Left forelimb (tissue), 1 donor: ENCODE data around the gene CALN1.

Experiments used
- DNase-seq: peaks from one replicate; pipeline ENCODE4 v3.0.0-alpha.2; 2018; ENCODE audit warnings: low spot score

The CALN1 gene

DNA sequence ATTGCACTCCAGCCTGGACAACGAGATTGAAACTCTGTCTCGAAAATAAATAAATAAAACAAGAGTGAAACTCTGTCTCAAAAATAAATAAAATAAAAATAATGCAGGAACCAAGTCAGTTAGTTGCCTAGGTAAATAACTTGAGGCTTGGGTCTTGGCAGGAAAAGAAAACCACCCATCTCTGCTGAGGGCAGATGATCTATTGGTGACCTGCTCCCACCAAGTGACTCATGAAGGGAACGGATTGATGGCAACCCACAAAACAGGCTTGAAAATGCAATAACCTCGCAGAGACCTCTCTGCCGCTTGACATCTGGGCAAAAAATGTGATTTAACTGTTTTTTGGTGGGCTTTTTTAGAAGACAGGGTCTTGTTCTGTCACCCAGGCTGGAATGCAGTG, 86.6 kb downstream of the CALN1 start:
- DNase-seq, result no peak

DNA sequence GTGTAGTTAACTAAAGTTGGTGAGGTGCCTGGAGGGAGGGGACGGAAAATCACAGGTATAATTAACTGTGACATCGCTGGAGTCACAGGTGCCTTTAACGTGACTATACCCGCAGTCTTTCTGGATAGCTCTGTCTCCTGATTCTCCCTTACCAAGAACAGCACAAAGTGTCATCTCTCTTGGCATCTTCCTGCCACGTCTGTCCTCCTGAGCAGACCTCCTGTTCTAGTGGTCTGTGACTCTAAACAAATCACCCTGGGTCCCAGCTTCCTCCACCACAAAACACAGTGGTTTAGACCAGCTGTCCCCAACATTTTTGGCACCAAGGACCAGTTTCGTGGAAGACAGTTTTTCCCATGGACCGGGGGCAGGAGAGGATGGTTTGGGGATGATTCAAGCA, 90.5 kb downstream of the CALN1 start:
- DNase-seq, result no peak

DNA sequence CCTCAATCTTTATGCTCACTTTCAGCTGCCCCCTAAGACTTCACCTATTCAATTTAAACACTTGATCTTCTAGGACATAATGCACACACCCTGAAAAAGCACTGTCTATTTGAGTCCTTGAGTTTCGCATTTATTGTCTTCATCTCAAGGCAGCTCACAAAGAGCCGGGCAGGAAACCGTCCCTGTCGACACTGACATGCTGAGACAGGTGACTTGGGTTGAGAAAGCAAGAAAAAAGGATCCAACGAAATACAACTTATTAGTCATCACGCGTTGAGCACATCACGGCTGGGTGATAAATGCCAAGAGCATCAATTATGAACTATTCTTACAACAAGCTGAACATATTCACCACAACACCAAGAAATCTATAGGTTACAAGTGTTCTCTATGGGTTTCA, 91.1 kb downstream of the CALN1 start:
- DNase-seq, result no peak

DNA sequence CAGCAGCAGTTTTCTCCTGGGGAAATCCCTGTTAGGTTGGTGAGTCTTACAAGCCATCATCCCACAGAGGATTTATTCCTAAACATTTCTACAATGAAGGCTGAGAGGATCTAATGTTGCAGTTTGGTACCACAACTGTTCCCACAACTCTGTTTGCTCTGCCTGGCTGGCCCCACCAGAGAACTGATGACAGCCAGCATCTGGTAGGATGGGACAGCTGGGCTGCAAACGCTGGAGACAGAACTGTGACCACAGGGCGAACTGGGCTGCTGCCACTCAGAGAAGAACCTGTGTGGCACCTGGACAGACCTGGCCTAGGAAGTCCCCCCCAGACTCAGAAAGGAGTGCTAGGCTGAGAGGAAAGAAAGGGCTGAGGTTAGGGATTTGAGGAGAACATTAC, 94.8 kb downstream of the CALN1 start:
- no peak for DNase-seq

DNA sequence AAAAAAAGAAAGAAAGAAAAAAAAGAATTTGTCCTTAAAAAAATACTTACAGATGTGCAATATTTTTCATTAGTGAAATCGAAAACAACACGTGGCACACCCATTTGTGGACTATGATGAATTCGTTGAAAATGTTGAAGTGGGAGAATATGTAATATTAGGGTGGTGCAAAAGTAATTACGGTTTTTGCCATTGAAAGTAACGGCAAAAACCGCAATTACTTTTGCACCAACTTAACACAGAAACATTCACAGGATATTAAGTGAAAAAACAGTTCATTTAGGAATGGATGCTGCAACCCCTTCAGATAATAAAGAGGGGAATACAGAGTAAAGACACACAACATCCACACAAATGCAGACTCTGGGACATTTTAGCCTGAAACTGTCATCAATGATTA, 96.0 kb downstream of the CALN1 start:
- DNase-seq, result no peak

DNA sequence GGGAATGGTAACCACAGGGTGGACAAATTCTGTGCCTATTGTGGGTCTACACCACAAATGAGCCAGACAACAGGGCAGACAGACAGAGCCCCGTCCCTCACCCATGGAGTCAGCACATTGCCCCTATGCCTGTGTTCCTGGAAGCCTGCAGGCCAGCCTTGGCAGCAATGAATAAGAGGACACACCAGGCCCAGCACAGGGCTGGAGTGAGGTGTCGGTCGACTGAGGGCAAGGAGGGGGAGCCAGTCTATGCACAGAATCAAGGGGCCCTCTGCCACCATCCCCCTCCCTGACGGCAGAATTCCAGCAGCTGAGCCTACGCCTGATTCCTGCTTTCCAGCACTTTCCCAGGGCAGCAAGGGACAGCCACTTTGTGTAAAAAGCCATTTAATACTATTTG, 98.2 kb downstream of the CALN1 start:
- DNase-seq, result no peak

DNA sequence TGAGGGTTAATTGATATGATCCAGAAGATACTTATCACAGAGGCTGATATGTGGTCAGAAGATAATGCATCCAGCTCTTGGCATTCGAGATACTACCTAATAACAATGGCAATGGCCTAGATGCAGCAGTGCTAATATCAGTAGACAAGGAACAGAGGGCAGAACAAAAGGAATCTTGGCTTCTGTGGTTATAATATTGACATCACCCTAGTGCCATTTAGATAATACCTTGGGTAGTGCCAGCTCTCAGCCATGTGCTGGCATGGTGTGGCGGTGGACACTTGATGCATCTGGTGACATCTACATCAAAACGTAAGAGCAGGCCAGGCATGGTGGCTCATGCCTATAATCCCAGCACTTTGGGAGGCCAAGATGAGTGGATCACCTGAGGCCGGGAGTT, 101.8 kb downstream of the CALN1 start:
- no peak for DNase-seq

DNA sequence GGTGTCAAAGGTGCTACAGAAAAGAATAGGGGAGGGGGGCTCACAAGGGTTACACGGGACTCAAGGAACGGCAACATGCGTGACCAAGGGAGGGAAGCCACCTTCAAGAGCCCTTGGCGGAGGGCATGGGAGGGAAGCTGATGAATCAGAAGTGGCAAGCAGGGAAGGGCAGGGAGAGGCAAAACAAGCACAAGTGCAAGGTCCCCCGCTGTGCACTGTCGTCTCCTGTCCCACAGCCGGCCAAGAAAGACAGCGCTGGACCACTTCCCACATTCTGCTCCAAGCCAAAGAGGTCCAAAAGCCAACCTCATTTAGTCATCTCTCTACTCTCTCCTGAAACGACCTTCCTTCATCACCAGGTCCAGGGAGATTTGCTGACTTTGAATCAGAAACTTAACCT, 102.7 kb downstream of the CALN1 start:
- no peak for DNase-seq

DNA sequence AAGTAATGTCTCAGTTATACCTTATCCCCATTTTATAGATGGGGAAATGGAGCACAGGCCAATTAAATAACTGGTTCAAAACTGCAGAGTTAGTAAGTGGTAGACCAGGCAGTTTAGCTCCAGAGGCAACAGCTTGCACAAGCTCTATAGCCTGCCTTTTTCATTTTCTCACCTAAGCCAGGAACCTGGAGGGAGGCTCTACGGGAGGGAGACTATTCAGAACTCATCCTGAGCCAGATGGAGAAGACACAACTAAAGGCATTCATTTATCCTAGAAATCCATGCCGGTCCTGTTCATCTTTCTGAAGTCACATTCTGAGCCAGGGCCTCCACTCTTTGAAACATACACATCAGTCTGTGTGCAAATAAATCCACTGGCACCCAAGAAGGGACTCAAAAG, 103.2 kb downstream of the CALN1 start:
- no peak for DNase-seq

DNA sequence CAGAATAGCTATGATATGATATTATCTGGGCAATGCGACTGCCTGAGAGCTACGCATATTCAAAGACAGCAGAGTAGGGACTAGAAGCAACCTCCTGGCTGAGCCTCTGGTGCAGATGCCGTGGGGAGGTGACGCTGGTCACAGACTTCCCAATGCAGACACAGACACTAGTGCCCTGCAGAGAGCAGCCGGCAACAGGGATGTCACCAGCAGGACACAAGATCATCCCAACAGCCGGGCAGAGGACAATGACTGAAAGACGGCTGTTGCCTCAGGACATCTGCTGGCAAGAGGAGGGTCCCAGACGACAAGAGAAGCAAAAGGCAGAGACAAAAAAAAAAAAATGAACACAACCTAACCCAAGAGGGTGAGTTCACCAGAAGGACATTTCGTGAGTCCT, 104.6 kb downstream of the CALN1 start:
- DNase-seq, result no peak

DNA sequence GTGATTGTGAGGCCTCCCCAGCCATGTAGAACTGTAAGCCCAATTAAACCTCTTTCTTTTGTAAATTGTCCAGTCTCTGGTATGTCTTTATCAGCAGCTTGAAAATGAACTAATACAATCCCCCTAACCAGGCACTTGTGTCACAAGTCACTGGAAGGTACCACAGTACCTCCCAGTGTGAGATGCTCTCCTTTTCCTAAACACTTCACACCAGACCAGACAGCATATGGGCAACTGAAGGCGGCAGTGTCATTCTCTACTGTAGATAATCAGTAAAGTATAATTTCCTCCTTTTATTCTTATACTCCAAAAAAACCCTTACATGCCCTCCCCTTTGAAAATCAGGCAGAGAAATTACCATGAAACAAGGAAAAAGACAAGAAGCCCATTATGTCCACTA, 113.2 kb downstream of the CALN1 start:
- no peak for DNase-seq

DNA sequence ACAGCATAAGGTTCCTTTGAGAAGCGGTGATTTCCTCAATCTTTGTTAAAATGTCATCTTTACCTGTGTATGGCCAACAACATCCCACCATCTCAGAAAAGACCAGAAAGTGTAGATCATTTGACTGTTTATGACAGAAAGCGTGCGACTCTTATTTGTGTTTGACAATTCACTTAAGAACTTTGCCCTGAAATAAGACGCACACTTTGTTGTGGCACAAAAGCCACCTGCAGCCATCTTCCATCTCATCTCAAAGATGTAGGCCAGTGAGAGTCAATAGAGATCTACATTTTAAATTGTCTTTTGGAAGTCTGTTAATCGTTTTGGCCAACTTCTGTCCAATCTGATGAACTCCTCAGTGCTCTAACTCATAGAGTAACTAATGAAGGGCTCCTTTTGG, 114.0 kb downstream of the CALN1 start:
- DNase-seq, result no peak

DNA sequence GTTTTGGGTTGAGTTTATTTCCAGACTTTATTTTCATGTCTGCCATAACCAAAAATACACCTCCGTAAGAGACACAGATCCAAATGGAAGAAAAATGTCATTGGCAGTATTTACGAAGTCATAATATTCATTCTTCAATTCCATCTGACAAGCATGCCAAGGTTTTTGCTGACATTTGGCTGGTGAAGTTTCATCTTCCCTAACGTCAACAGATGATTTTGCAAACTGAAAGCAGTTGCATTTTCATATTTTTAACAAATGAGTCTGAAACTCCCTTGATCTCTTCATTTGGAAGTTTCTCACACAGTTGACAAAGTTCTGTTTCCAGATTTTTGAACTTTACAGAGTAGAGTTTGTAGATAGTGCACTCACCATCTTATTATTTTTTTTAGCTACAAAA, 114.5 kb downstream of the CALN1 start:
- DNase-seq, result no peak

DNA sequence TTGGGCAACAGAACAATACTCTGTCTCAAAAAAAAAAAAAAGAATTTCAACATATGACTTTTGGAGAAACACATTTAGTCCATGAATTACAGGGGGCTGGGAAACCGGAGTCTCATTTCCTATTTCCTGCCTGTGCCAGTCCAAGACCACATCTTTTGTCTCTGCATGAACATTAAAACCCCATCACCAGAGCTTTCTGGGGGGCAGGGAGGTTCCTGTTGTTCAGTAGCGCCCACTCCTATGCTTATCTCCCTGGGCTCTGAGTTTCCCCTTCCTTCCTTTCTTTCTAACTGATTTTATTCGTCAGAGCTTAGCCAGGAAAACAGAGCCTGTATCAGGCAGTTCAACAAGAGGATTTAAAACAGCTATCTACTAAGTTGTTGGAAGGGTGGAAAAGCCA, 119.3 kb downstream of the CALN1 start:
- no peak for DNase-seq

DNA sequence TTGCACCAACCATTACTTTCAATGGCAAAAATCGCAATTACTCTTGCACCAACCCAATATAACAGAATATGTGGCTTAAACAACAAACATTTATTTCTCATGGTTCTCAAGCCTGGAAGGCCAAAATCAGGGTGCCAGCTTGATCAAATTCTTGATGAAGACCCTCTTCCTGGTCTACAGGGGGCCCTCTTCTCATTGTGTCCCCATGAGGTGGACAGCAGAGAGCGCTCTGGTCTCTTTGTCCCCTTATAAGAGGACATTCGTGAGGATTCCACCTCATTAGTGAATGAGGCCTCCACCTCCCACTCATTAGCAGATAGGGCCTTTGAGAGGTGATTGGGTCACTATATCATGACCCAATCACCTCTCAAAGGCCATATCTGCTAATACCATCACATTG, 120.0 kb downstream of the CALN1 start:
- no peak for DNase-seq

DNA sequence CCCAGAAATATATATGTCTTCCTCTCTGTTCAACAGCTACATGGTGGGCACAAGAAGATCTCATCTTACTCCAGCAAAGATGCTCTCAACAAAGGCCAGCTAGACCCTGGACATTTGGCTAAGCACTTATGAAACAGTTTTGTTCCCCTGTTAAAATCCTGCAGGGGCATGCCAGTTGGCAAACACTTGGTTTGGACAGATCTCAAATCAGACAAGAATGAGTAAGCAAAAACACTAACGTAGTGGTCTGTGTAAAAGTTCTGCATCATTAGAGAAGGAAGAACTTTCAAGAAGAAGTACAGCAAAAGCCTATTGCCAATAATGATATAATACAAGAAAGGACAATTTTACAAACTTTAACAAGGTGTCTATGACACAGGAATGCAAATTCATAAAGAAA, 125.6 kb downstream of the CALN1 start:
- no peak for DNase-seq

DNA sequence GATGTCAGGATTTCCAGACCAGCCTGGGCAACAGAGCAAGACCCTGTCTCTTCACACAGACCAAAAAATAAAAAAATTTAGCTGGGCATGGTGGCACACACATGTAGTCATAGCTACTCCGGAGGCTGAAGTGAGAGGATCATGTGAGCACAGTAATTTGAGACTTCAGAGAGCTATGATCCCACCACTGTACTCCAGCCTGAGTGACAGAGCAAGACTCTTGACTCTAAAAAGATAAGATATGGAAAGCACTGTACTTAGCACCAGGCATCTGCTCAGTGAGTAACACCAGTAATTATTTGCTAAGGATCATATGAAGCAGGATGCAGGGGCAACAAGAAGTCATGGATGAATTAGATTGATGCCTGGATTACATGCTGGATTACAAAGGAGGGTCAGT, 128.8 kb downstream of the CALN1 start:
- no peak for DNase-seq

DNA sequence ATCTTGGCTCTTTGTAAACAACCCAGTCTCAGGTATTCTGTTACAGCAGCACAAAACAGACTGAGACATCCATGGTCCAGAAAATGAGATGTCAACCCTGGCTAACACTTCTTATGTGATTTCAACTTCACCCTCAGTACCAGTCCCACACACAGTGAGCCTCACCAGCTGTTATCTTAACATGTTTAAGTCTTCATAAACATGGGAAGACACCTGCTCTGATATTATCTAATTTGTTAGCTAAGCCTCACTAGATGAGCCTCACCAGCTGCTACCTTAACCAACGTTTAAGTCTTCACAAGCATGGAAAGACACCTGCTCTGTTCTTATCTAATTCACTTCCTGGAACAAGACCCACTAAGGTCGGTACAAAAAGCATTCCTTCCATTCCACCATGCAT, 130.8 kb downstream of the CALN1 start:
- no peak for DNase-seq

DNA sequence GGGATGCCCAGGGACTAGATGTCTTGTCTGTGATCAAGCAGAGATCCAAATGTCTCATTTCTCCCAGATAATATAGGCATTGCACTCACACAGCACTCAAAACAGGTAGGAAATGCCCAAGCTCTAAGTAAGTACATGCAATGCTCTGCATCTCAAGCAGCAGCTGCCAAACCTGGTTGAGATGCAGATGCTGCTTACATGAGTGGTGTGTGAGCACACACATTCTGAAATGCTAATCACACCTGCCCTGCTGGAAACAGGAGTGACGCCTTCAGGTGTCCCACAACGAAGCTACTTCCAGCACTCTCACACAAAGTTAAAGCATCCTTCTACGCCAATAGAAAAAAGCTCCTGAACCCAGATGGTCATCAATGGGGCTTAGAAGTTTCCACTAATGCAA, 132.9 kb downstream of the CALN1 start:
- DNase-seq, result no peak

DNA sequence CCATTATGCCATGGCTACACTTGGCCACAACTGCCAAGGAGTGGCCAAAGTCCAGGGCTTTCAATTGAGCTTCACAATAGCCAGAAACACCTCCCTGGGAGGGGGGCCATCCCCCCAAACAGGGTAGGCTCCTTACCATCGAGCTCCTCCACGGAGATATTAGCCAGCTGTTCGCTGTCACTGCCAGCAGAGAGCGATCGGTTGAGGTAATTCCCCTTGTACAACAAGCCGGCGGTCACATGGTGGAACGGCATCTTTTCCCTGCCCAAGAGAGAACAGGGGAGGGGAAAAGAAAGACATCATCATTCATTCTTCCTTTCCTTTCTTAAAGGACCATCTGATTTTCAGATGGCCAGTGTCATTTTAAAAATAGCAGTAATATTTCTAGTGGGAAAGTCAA, 133.6 kb downstream of the CALN1 start:
- no peak for DNase-seq

DNA sequence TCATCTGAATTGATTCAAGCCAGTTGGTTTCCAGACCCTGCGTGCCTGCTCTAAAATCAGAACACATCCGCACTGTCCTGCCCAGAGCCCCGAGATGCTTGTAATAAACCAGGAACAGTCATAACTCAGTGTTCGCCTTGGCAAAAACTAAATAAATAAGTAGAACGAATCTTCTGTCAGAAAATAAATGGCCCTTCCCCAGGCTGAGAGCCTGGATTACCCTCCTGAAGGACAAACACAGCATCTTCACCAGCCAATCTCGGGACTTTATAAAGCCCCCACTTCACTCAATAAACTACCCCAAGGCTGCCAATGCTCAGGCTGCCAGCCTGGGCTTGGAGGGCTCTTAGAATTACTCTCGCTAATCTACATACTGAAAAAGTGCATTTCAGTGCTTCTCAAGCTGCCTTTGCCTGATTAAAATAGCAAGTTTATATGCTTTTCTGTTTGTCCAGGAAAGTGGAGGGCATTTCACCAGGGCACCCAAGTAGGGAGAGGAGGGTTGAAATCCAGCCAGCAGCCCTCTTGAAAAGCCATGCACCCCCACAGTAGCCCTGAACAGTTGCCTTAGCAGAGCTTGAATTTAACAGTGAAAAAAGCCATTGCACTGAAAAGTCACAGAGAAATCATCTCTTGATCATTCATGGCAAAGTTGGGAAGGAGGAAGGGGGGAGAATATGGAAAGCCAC, 136.6 kb downstream of the CALN1 start:
- no peak for DNase-seq

DNA sequence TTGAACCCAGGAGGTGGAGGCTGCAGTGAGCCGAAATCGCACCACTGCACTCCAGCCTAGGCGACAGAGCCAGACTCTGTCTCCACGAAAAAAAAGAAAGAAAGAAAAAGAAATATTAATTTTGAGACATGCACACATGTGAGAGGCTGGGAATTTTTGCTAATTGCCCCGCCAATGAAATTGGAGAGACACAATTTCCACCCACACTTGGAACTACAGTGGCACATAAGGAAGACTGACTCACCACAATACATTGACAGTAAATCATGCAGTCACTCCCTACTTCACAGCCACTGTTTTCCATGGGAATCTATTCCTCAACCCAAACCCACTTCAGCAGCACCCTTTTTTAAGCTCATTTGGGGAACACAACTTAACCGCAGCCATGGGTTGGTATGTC, 139.7 kb downstream of the CALN1 start:
- DNase-seq, result no peak

DNA sequence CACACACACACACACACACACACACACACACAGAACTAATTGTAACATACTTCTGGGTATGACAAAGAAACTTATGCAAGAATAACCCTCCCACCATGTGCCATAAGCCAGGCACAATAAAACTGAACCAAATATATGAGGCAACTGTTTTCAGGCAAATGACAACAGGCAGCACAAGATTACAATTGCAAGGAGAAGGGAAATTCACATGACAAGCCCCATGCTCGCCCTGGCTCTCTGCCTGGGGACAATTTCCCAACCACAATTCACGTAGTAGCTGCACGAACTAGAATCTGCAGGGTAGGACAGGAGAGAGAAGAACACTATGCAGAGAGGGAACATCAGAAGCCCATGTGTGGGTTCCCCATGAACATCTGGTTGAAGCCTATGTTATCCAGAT, 143.3 kb downstream of the CALN1 start:
- DNase-seq, result no peak

DNA sequence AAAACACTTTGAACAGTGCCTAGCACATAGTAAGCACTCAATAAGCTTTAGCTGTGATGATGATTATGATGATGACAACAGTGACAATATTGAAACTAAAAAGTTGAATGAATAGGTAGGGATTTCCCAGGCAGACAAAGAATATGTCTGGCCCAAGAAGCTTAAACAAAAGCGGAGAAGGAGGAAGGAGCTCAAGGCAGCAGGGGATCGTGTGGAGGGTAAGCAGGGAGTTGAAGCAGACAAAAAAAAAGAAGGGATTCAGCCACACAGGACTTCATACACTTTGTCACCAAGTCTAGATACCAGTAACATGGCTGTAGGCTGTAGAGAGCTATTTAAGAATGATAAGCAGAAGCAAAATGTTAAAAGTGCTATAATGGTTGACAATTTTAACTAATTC, 144.0 kb downstream of the CALN1 start:
- no peak for DNase-seq

DNA sequence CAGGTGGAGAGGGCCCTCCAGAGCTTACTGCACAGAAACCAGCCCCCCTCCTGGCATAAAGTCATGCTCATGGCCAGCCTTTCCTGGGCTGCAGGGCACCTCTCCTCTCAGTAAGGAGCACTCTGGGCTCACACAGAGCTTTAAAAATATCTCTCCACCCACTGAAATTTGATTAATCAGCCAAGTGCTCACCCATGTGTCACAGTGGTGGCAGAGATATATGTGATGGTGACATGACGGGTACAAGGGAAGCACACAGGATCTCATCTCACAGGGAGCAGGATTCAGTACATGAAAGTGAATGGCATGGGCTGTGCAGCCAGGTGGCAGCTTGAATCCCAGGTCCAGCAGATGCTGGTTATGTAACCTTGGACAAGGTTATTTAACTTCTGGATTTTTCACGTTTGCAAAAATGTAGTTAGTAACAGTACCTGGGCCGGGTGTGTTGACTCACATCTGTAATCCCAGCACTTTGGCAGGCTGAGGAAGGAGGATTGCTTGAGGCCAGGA, 144.8 kb downstream of the CALN1 start:
- no peak for DNase-seq
